ENCODE results near the gene TUBB8.

- TF ChIP-seq, protein P1, sequence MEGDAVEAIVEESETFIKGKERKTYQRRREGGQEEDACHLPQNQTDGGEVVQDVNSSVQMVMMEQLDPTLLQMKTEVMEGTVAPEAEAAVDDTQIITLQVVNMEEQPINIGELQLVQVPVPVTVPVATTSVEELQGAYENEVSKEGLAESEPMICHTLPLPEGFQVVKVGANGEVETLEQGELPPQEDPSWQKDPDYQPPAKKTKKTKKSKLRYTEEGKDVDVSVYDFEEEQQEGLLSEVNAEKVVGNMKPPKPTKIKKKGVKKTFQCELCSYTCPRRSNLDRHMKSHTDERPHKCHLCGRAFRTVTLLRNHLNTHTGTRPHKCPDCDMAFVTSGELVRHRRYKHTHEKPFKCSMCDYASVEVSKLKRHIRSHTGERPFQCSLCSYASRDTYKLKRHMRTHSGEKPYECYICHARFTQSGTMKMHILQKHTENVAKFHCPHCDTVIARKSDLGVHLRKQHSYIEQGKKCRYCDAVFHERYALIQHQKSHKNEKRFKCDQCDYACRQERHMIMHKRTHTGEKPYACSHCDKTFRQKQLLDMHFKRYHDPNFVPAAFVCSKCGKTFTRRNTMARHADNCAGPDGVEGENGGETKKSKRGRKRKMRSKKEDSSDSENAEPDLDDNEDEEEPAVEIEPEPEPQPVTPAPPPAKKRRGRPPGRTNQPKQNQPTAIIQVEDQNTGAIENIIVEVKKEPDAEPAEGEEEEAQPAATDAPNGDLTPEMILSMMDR (IDR thresholded peaks at IDR 0.05) = no peak
- no peak for TF ChIP-seq POLR2AphosphoS5 (IDR thresholded peaks at IDR 0.05)
- no peak for TF ChIP-seq POLR2A (IDR thresholded peaks at IDR 0.05)
Observed at GRCh38 chr10:87177-88080, 38.3 kb upstream of the TUBB8 start.
